ENCODE results near the gene NAALADL2.
"Not testable (repeated sequence)": the region's sequence is repeated elsewhere in the genome, so short reads cannot be mapped to it uniquely, and the experiment has no call there.

NAALADL2 gene

GRCh38 chr3:175329373-175329772 is 470.2 kb downstream of the NAALADL2 start:
- no peak for DNase-seq

GRCh38 chr3:175335229-175335628 is 476.1 kb downstream of the NAALADL2 start:
- no peak for DNase-seq

- DNase-seq: no peak
Measured at GRCh38 chr3:175336406-175337133, 477.4 kb downstream of the NAALADL2 start.

- DNase-seq: no peak
Measured at GRCh38 chr3:175337631-175338030, 478.5 kb downstream of the NAALADL2 start.

- no peak for DNase-seq
Measured at GRCh38 chr3:175338775-175339535, 479.8 kb downstream of the NAALADL2 start.

- no peak for DNase-seq
Measured at GRCh38 chr3:175340338-175341015, 481.3 kb downstream of the NAALADL2 start.

GRCh38 chr3:175342196-175342595 is 483.1 kb downstream of the NAALADL2 start:
- DNase-seq: no peak

- no peak for DNase-seq
Measured at GRCh38 chr3:175343946-175344345, 484.8 kb downstream of the NAALADL2 start.

- no peak for DNase-seq
Measured at GRCh38 chr3:175346573-175347356, 487.6 kb downstream of the NAALADL2 start.

GRCh38 chr3:175349168-175349567 is 490.0 kb downstream of the NAALADL2 start:
- no peak for DNase-seq

GRCh38 chr3:175355801-175356335 is 496.7 kb downstream of the NAALADL2 start:
- no peak for DNase-seq

- no peak for DNase-seq
Measured at GRCh38 chr3:175356899-175357324, 497.8 kb downstream of the NAALADL2 start.

- no peak for DNase-seq
Measured at GRCh38 chr3:175357758-175358157, 498.6 kb downstream of the NAALADL2 start.

GRCh38 chr3:175358935-175359334 is 499.8 kb downstream of the NAALADL2 start:
- no peak for DNase-seq

- not testable (repeated sequence) for DNase-seq
Measured at GRCh38 chr3:175370426-175370825, 511.3 kb downstream of the NAALADL2 start.

- not testable (repeated sequence) for DNase-seq
Measured at GRCh38 chr3:175371187-175371586, 512.1 kb downstream of the NAALADL2 start.

- no peak for DNase-seq
Measured at GRCh38 chr3:175374705-175375104, 515.6 kb downstream of the NAALADL2 start.

- no peak for DNase-seq
Measured at GRCh38 chr3:175378348-175378747, 519.2 kb downstream of the NAALADL2 start.

- DNase-seq: no peak
Measured at GRCh38 chr3:175381685-175382084, 522.6 kb downstream of the NAALADL2 start.

GRCh38 chr3:175383371-175383770 is 524.2 kb downstream of the NAALADL2 start:
- no peak for DNase-seq

- DNase-seq: no peak
Measured at GRCh38 chr3:175383813-175384212, 524.7 kb downstream of the NAALADL2 start.

- no peak for DNase-seq
Measured at GRCh38 chr3:175384569-175384968, 525.4 kb downstream of the NAALADL2 start.

GRCh38 chr3:175386630-175387029 is 527.5 kb downstream of the NAALADL2 start:
- no peak for DNase-seq
